ENCODE measurements around the gene SEL1L2.

DNA sequence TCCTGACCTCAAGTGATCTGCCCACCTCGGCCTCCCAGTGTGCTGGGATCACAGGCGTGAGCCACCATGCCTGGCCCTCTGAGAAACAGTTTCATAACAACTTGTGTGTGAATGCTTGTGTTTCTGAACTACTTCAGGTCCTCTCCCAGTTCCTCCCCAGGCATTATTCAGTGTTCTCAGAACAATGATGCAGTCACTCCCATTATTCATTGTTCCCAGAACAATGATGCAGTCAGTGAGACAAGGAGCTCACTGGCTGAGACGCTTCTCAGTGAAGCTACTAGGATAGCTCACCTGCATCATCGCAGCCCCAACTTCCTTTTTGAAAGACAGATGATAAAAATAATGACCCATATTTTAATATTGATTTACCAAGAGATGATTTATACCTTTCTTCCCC is 134.1 kb downstream of the SEL1L2 start:
- TF ChIP-seq, protein P1, sequence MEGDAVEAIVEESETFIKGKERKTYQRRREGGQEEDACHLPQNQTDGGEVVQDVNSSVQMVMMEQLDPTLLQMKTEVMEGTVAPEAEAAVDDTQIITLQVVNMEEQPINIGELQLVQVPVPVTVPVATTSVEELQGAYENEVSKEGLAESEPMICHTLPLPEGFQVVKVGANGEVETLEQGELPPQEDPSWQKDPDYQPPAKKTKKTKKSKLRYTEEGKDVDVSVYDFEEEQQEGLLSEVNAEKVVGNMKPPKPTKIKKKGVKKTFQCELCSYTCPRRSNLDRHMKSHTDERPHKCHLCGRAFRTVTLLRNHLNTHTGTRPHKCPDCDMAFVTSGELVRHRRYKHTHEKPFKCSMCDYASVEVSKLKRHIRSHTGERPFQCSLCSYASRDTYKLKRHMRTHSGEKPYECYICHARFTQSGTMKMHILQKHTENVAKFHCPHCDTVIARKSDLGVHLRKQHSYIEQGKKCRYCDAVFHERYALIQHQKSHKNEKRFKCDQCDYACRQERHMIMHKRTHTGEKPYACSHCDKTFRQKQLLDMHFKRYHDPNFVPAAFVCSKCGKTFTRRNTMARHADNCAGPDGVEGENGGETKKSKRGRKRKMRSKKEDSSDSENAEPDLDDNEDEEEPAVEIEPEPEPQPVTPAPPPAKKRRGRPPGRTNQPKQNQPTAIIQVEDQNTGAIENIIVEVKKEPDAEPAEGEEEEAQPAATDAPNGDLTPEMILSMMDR (IDR thresholded peaks at IDR 0.05; ENCODE audit: low read depth, low read length, poor library complexity, severe bottlenecking), result no peak
- TF ChIP-seq EZH2phosphoT487 (IDR thresholded peaks at IDR 0.05; ENCODE audit: borderline replicate concordance, low read length), result no peak
